GM23338 (cell line): ENCODE data around the gene TTC13. TPM values are rescaled to one million over a fixed set of nuclear protein-coding genes. Genes with fewer than 3 reads are reported as not detected.

Source experiments
- ATAC-seq: fragments of 200-7000 bp; cut with Tn5 transposase; 3 replicates; pipeline ENCODE4 v1.9.1; 2020
- DNase-seq: peaks from one replicate; pipeline ENCODE4 v3.0.0-alpha.2; 2015; ENCODE audit warnings: low spot score
- H2AFZ ChIP-seq: fragments of 200-600 bp; sonication (generic); 2 replicates; pipeline ENCODE4 v1.8.0; 2016; ENCODE audit warnings: antibody characterized with exemption, mild to moderate bottlenecking, moderate library complexity
- H3F3A ChIP-seq: fragments of 200-600 bp; sonication (generic); replicated peaks from 2 replicates; pipeline ENCODE4 v1.8.0; 2017; ENCODE audit warnings: antibody characterized with exemption, mixed run types, low read depth
- H3K27ac ChIP-seq: fragments of 200-600 bp; sonication (generic); 2 replicates; pipeline ENCODE4 v1.6.1; 2016; ENCODE audit warnings: low read depth
- H3K27me3 ChIP-seq: fragments of 200-600 bp; sonication (generic); 2 replicates; pipeline ENCODE4 v1.8.0; 2016; ENCODE audit warnings: mild to moderate bottlenecking, mixed run types, moderate library complexity; ENCODE audit not compliant: insufficient read depth
- H3K36me3 ChIP-seq: fragments of 200-600 bp; sonication (generic); 2 replicates; pipeline ENCODE4 v1.8.0; 2016; ENCODE audit warnings: mild to moderate bottlenecking; ENCODE audit not compliant: insufficient read depth
- H3K4me1 ChIP-seq: fragments of 200-600 bp; sonication (generic); 2 replicates; pipeline ENCODE4 v1.8.0; 2016; ENCODE audit warnings: mild to moderate bottlenecking, moderate library complexity; ENCODE audit not compliant: insufficient read depth
- H3K4me2 ChIP-seq: fragments of 200-600 bp; sonication (generic); 2 replicates; pipeline ENCODE4 v1.7.1; 2017; ENCODE audit warnings: mixed run types
- H3K4me3 ChIP-seq: fragments of 200-600 bp; sonication (generic); 2 replicates; pipeline ENCODE4 v1.6.1; 2016; ENCODE audit warnings: mixed run types
- H3K79me2 ChIP-seq: fragments of 200-600 bp; sonication (generic); replicated peaks from 2 replicates; pipeline ENCODE4 v1.8.0; 2017; ENCODE audit warnings: mild to moderate bottlenecking; ENCODE audit not compliant: insufficient read depth
- H3K9me2 ChIP-seq: fragments of 200-600 bp; sonication (generic); 2 replicates; pipeline ENCODE4 v1.8.0; 2017; ENCODE audit not compliant: insufficient read depth
- H4K20me1 ChIP-seq: fragments of 200-600 bp; sonication (generic); replicated peaks from 2 replicates; pipeline ENCODE4 v1.8.0; 2017; ENCODE audit warnings: mild to moderate bottlenecking; ENCODE audit not compliant: insufficient read depth
- H3K27ac Mint-ChIP-seq: 2 replicates; pipeline ENCODE4 v1.8.0; 2020; ENCODE audit warnings: inconsistent platforms, mild to moderate bottlenecking, moderate library complexity, mixed read lengths
- H3K27me3 Mint-ChIP-seq: 3 replicates; pipeline ENCODE4 v1.8.0; 2022; ENCODE audit warnings: low read depth, mild to moderate bottlenecking, moderate library complexity, mixed read lengths, inconsistent platforms; ENCODE audit not compliant: insufficient read depth, poor library complexity
- H3K36me3 Mint-ChIP-seq: 3 replicates; pipeline ENCODE4 v1.8.0; 2021; ENCODE audit warnings: low read depth, mild to moderate bottlenecking, inconsistent platforms, moderate library complexity, mixed read lengths
- H3K4me1 Mint-ChIP-seq: 3 replicates; pipeline ENCODE4 v1.8.0; 2020; ENCODE audit warnings: mild to moderate bottlenecking, inconsistent platforms, mixed read lengths
- H3K4me3 Mint-ChIP-seq: 3 replicates; pipeline ENCODE4 v1.8.0; 2021; ENCODE audit warnings: moderate library complexity, mild to moderate bottlenecking, inconsistent platforms, mixed read lengths
- H3K9me3 Mint-ChIP-seq: 3 replicates; pipeline ENCODE4 v1.8.0; 2020; ENCODE audit warnings: moderate library complexity, mild to moderate bottlenecking, inconsistent platforms, mixed read lengths
- EZH2phosphoT487 ChIP-seq: fragments of 200-600 bp; sonication (generic); IDR thresholded peaks from one replicate; pipeline ENCODE4 v1.8.1; 2018; ENCODE audit warnings: antibody characterized with exemption; ENCODE audit not compliant: unreplicated experiment
- JUNB ChIP-seq: IDR thresholded peaks from one replicate; pipeline ENCODE4 v1.6.1; 2016; ENCODE audit warnings: antibody characterized with exemption; ENCODE audit not compliant: unreplicated experiment
- NANOG ChIP-seq: IDR thresholded peaks from 2 replicates; pipeline ENCODE4 v1.6.1; 2016; ENCODE audit warnings: antibody characterized with exemption, borderline replicate concordance
- POLR2AphosphoS5 ChIP-seq: IDR thresholded peaks from 2 replicates; pipeline ENCODE4 v1.6.1; 2016; ENCODE audit warnings: antibody characterized with exemption, low read depth
- STAT1 ChIP-seq: IDR thresholded peaks from one replicate; pipeline ENCODE4 v1.6.1; 2016; ENCODE audit warnings: antibody characterized with exemption; ENCODE audit not compliant: unreplicated experiment
- ZNF114 ChIP-seq: fragments of 250-450 bp; sonication (Bioruptor Pico); IDR thresholded peaks from 2 replicates; pipeline ENCODE4 v1.5.0; 2020; ENCODE audit warnings: mild to moderate bottlenecking, moderate library complexity
- ZNF331 ChIP-seq: fragments of 250-450 bp; sonication (Bioruptor Pico); IDR thresholded peaks from 2 replicates; pipeline ENCODE4 v1.5.0; 2020; ENCODE audit warnings: low read depth, mild to moderate bottlenecking, moderate library complexity
- polyA plus RNA-seq: library from polyadenylated mRNA; unstranded; fragments of >200 nt; fragmentation: Nextera tagmentation; extraction: Ambion mirVana; gene quantifications from 2 replicates; pipeline ENCODE4 v1.2.1, GENCODE V29; 2016
- total RNA-seq: library from RNA; depleted of rRNA; stranded (reverse); fragments of >200 nt; shearing (Covaris generic); gene quantifications from 2 replicates; pipeline ENCODE4 v1.2.3, GENCODE V29; 2014
- TF ChIP-seq, protein P1 (sequence below): IDR thresholded peaks from 2 replicates; pipeline ENCODE4 v1.6.1; 2016; ENCODE audit warnings: antibody characterized with exemption
- TF ChIP-seq, protein P2 (sequence below), 2 experiments: fragments of 200-600 bp in 1 of 2; sonication (generic) in 1 of 2; conservative IDR thresholded peaks; 2 replicates each; pipeline versions ENCODE4 v1.5.1 to v1.6.1; 2016 to 2017; ENCODE audit warnings: antibody characterized with exemption in 2 of 2, low read depth in 2 of 2, mild to moderate bottlenecking in 2 of 2, moderate library complexity in 1 of 2
- TF ChIP-seq, protein P3 (sequence below): fragments of 250-450 bp; sonication (Bioruptor Pico); IDR thresholded peaks from 2 replicates; pipeline ENCODE4 v1.5.0; 2020; ENCODE audit warnings: mild to moderate bottlenecking, moderate library complexity
- TF ChIP-seq, protein P4 (sequence below): IDR thresholded peaks from one replicate; pipeline ENCODE4 v1.6.1; 2018; ENCODE audit warnings: antibody characterized with exemption; ENCODE audit not compliant: unreplicated experiment

TTC13 gene
- total and polyA plus RNA-seq, 2 experiments from 2014 or later: 3.8 to 9.4 TPM

DNA sequence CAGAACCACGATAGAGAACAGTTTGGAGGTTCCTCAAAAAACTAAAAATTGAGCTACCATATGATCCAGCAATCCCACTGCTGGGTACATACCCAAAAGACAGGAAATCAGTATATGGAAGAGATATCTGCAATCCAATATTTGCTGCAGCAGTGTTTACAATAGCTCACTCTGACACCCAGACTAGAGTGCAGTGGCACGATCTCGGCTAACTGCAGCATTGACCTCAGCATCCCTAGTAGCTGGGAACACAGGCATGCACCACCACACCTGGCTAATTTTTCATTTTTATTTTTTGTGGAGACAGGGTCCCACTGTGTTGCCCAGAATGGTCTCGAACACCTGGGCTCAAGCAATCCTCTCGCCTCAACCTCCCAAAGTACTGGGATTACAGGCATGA, 13.1 kb downstream of the TTC13 start (continued):
- TF ChIP-seq, protein P1, sequence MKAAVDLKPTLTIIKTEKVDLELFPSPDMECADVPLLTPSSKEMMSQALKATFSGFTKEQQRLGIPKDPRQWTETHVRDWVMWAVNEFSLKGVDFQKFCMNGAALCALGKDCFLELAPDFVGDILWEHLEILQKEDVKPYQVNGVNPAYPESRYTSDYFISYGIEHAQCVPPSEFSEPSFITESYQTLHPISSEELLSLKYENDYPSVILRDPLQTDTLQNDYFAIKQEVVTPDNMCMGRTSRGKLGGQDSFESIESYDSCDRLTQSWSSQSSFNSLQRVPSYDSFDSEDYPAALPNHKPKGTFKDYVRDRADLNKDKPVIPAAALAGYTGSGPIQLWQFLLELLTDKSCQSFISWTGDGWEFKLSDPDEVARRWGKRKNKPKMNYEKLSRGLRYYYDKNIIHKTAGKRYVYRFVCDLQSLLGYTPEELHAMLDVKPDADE: no peak
- TF ChIP-seq STAT1 (no peak), ZNF331 (CRISPR knock-in tag) (no peak), JUNB (no peak)
- TF ChIP-seq, protein P2, sequence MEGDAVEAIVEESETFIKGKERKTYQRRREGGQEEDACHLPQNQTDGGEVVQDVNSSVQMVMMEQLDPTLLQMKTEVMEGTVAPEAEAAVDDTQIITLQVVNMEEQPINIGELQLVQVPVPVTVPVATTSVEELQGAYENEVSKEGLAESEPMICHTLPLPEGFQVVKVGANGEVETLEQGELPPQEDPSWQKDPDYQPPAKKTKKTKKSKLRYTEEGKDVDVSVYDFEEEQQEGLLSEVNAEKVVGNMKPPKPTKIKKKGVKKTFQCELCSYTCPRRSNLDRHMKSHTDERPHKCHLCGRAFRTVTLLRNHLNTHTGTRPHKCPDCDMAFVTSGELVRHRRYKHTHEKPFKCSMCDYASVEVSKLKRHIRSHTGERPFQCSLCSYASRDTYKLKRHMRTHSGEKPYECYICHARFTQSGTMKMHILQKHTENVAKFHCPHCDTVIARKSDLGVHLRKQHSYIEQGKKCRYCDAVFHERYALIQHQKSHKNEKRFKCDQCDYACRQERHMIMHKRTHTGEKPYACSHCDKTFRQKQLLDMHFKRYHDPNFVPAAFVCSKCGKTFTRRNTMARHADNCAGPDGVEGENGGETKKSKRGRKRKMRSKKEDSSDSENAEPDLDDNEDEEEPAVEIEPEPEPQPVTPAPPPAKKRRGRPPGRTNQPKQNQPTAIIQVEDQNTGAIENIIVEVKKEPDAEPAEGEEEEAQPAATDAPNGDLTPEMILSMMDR (conservative IDR thresholded peaks at IDR 0.05; ENCODE audit: low read depth in 2 of 2): no peak

DNA sequence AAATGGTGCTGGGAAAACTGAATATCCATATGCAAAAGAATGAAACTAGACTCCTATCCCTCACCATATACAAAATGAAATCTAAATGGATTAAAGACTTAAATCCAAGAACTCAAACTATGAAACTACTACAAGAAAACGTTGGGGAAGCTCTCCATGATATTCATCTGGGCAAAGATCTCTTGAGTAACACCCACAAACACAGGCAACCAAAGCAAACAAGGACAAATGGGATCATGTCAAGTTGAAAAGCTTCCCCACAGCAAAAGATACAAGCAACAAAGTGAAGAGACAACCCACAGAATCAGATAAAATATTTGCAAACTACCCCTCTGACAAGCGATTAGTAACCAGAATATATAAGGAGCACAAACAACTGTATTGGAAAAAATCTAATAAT, 13.8 kb downstream of the TTC13 start:
- peaks cover 37% of the 10 kb centered on the region for H4K20me1 ChIP-seq
- Mint-ChIP-seq H3K9me3 (no peaks in the 10 kb centered on the region), H3K27ac (no peak overlapping the region), H3K27me3 (no peaks in the 10 kb centered on the region), H3K4me3 (no peak overlapping the region), H3K36me3 (no peaks in the 10 kb centered on the region), H3K4me1 (no peaks in the 10 kb centered on the region)
- H3K4me2 ChIP-seq: no peak overlapping the region
- ATAC-seq (no peak), DNase-seq (no peak)
- no peaks in the 10 kb centered on the region; the same call in 1 of the 2 replicates for H3K79me2 ChIP-seq
- no peaks in the 10 kb centered on the region for H3K9me2 ChIP-seq
- H3F3A ChIP-seq: no peaks in the 10 kb centered on the region
- H3K4me3 ChIP-seq: no peak overlapping the region
- TF ChIP-seq, protein P3, sequence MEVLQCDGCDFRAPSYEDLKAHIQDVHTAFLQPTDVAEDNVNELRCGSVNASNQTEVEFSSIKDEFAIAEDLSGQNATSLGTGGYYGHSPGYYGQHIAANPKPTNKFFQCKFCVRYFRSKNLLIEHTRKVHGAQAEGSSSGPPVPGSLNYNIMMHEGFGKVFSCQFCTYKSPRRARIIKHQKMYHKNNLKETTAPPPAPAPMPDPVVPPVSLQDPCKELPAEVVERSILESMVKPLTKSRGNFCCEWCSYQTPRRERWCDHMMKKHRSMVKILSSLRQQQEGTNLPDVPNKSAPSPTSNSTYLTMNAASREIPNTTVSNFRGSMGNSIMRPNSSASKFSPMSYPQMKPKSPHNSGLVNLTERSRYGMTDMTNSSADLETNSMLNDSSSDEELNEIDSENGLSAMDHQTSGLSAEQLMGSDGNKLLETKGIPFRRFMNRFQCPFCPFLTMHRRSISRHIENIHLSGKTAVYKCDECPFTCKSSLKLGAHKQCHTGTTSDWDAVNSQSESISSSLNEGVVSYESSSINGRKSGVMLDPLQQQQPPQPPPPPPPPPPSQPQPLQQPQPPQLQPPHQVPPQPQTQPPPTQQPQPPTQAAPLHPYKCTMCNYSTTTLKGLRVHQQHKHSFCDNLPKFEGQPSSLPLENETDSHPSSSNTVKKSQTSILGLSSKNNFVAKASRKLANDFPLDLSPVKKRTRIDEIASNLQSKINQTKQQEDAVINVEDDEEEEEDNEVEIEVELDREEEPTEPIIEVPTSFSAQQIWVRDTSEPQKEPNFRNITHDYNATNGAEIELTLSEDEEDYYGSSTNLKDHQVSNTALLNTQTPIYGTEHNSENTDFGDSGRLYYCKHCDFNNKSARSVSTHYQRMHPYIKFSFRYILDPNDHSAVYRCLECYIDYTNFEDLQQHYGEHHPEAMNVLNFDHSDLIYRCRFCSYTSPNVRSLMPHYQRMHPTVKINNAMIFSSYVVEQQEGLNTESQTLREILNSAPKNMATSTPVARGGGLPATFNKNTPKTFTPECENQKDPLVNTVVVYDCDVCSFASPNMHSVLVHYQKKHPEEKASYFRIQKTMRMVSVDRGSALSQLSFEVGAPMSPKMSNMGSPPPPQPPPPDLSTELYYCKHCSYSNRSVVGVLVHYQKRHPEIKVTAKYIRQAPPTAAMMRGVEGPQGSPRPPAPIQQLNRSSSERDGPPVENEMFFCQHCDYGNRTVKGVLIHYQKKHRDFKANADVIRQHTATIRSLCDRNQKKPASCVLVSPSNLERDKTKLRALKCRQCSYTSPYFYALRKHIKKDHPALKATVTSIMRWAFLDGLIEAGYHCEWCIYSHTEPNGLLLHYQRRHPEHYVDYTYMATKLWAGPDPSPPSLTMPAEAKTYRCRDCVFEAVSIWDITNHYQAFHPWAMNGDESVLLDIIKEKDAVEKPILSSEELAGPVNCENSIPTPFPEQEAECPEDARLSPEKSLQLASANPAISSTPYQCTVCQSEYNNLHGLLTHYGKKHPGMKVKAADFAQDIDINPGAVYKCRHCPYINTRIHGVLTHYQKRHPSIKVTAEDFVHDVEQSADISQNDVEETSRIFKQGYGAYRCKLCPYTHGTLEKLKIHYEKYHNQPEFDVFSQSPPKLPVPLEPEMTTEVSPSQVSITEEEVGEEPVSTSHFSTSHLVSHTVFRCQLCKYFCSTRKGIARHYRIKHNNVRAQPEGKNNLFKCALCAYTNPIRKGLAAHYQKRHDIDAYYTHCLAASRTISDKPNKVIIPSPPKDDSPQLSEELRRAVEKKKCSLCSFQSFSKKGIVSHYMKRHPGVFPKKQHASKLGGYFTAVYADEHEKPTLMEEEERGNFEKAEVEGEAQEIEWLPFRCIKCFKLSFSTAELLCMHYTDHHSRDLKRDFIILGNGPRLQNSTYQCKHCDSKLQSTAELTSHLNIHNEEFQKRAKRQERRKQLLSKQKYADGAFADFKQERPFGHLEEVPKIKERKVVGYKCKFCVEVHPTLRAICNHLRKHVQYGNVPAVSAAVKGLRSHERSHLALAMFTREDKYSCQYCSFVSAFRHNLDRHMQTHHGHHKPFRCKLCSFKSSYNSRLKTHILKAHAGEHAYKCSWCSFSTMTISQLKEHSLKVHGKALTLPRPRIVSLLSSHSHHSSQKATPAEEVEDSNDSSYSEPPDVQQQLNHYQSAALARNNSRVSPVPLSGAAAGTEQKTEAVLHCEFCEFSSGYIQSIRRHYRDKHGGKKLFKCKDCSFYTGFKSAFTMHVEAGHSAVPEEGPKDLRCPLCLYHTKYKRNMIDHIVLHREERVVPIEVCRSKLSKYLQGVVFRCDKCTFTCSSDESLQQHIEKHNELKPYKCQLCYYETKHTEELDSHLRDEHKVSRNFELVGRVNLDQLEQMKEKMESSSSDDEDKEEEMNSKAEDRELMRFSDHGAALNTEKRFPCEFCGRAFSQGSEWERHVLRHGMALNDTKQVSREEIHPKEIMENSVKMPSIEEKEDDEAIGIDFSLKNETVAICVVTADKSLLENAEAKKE (CRISPR knock-in tag): no peak
- TF ChIP-seq EZH2phosphoT487 (no peak), JUNB (no peak), STAT1 (no peak), ZNF331 (CRISPR knock-in tag) (no peak), ZNF114 (CRISPR knock-in tag) (no peak), NANOG (no peak), POLR2AphosphoS5 (no peak)
- TF ChIP-seq, protein P4, sequence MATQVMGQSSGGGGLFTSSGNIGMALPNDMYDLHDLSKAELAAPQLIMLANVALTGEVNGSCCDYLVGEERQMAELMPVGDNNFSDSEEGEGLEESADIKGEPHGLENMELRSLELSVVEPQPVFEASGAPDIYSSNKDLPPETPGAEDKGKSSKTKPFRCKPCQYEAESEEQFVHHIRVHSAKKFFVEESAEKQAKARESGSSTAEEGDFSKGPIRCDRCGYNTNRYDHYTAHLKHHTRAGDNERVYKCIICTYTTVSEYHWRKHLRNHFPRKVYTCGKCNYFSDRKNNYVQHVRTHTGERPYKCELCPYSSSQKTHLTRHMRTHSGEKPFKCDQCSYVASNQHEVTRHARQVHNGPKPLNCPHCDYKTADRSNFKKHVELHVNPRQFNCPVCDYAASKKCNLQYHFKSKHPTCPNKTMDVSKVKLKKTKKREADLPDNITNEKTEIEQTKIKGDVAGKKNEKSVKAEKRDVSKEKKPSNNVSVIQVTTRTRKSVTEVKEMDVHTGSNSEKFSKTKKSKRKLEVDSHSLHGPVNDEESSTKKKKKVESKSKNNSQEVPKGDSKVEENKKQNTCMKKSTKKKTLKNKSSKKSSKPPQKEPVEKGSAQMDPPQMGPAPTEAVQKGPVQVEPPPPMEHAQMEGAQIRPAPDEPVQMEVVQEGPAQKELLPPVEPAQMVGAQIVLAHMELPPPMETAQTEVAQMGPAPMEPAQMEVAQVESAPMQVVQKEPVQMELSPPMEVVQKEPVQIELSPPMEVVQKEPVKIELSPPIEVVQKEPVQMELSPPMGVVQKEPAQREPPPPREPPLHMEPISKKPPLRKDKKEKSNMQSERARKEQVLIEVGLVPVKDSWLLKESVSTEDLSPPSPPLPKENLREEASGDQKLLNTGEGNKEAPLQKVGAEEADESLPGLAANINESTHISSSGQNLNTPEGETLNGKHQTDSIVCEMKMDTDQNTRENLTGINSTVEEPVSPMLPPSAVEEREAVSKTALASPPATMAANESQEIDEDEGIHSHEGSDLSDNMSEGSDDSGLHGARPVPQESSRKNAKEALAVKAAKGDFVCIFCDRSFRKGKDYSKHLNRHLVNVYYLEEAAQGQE: no peak
- no peak overlapping the region for H3K27ac ChIP-seq
- H3K27me3 ChIP-seq: no peaks in the 10 kb centered on the region
- no peaks in the 10 kb centered on the region for H3K4me1 ChIP-seq
- no peak overlapping the region for H2AFZ ChIP-seq
- no peaks in the 10 kb centered on the region for H3K36me3 ChIP-seq
